GM21526 (cell line): ENCODE data around the gene ALDH6A1.

Experiments used
- ATAC-seq: cut with Tn5 transposase; IDR thresholded peaks from one replicate; pipeline ENCODE4 v1.9.1; 2021; ENCODE audit warnings: moderate library complexity; ENCODE audit not compliant: unreplicated experiment, low FRiP score

ALDH6A1 gene

DNA sequence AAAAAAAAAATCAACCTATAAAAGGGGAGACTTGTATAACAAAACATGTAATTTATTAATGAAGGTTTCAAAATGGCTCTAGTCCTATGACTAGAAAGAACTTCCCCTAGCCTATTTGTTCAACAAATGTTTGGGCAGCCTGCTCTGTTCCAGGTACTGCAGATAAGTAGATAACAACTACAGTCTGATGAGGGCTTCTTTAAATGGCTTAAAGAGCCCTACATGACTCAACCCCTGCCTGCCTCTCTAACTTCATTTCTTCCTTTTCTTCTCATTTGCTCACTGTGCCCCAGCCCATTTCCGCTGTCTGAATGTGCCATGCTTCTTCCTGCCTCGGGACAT, 21.5 kb downstream of the ALDH6A1 start:
- ATAC-seq: no peak

DNA sequence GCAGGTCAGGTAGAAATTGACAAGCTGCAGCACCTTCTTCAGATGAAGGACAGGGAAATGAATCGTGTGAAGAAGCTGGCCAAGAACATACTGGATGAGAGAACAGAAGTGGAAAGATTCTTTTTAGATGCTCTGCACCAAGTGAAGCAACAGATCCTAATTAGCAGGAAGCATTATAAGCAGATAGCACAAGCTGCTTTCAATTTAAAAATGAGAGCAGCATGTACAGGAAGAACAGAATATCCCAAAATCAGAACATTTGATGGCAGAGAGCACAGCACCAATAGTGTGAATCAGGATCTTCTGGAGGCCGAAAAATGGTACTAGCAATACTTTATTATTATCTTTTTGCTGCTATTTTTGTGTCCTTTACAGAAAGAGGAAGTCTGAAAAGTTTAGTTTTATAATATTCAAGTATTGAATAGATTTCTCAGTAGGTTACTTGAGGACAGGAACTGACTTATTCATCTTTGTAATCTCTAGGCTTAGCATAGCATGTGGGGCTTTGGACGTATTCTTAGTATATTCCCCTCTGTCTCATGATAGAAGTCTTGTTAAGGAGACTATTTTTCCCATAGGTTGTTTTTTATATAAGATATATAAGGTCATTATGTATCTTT, 34.3 kb downstream of the ALDH6A1 start:
- ATAC-seq: no peak

DNA sequence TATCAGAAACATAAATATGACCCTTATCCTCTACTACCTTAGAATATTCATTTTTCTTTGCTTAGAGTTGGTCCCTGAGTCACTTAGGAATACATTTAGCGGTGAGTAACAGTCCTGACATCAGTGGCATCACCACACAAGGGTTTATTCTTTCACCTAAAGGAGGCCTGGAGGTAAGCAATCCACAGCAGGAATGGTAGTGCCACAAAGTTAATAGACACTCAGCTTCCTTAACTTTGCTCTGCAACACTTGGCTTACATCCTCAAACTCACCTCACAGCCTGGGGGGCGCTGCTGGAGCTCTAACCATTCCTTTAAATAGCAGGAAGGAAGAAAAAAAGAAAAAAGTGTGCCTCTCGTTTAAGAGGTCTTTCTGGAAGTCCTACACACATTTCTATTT, 36.0 kb downstream of the ALDH6A1 start:
- no peak for ATAC-seq

DNA sequence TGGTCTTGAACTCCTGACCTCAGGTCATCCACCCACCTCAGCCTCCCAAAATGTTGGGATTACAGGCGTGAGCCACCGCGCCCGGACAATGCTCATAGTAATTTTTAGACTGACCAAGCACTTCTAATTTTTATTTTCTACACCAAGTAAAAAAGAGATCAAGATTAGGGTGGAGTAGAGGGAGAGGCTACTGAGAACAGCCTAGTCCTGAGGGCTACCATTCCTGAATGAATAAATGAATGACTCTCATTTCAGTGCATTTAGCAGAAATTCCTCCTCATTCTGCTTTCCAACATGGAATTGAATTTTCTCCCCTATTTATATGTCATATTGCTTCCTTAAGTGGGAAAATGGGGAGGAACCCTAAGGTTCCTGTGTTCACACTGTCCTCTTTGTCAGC, 38.7 kb downstream of the ALDH6A1 start:
- ATAC-seq: no peak

DNA sequence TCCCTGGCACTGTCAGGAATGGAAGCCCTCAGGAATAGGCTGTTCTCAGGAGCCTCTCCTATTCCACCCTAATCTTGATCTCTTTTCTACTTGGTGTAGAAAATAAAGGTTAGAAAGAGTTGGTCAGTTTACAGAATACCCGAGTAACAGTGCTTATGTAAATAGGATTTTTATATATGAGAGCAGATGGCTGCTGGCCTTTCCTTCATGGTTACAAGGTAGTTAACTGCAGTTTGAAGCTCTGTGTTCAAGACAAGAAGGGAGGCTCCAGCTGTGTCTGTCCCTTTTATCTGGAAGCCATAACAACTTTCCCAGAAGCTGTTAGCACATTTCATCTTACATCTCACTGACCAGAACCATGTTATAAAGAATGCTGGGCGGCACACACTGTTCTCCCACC, 42.0 kb downstream of the ALDH6A1 start:
- no peak for ATAC-seq

DNA sequence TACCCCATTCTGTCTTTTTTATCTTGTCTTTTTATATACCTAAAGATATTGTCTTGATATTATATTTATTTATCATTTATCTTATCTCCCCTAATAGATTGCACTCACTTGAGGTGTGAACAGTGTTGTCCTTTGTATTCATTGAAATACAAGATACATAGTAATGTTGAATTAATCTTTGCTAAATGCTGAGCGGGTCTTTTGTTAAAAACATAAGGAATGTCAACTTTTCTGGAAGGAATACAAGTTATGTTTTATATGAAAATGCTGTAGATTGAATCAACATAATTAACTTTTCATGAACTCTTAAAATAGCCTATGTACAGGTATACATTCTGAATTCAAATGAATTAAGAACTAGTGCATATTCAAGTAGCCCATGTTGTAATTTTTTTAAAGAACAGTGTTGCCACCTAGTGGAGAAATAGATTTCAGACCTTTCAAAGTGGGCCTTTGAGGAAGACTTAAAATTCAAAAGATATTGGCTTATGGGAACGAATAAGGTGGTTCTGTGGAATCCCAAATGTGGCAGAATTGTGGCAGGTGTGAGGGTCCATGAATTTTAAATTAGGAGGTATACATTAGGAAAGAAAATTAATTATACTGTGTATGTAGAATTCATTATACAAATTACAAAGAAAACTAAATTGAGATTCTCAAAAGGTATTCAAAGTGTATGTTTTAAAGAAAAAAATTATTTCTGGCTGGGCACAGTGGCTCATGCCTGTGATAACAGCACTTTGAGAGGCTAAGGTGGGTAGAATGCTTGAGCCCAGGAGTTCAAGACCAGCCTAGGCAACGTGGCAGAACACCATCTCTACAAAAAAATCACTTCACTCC, 46.0 kb downstream of the ALDH6A1 start:
- ATAC-seq: no peak

DNA sequence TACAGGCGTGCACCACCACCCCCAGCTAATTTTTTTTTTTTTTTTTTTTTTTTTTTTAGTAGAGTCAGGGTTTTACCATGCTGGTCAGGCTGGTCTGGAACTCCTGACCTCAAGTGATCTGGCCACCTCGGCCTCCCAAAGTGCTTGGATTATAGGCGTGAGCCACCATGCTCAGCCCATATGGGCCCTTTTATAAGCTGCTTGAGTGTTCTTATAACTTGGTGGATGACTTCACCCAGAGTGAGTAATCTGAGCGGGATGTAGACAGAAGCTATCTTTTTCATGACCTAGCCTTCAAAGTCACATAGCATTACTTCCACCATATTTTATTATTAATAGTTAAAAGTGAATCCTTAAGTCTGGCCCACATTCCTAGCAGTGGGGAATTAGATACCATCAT, 48.7 kb downstream of the ALDH6A1 start:
- ATAC-seq: no peak

DNA sequence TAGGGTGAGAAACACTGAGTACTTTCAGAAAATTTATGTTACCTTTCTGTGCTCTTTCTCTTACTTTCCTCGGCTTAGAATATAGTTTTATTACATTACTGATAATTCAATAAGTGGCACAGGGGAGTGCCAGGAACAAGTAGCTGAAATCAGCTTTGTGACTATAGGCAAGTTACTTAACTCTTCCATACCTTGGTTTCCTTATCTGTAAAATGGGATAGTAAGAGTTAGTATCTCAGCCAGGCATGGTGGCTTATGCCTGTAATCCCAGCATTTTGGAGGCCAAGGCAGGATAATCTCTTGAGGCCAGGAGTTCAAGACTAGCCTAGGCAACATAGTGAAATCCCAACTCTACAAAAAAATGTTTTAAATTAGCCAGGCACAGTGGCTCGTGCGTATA, 49.7 kb downstream of the ALDH6A1 start:
- ATAC-seq: no peak

DNA sequence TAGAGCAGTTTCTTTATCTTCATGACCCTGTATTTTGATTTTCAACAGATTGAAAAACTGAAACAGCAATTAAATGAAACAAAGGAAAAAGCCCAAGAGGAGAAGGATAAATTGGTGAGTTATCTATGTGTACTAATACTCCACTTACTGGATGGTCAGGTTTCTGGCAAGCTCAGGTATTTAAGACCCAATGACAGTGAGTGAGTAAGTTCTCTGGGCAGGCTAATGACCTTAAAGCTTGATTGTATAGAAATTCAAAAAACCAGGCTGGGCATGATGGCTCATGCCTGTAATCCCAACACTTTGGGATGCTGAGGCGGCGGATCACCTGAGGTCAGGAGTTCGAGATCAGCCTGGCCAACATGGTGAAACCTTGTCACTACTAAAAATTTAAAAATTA, 55.1 kb downstream of the ALDH6A1 start:
- ATAC-seq: no peak

DNA sequence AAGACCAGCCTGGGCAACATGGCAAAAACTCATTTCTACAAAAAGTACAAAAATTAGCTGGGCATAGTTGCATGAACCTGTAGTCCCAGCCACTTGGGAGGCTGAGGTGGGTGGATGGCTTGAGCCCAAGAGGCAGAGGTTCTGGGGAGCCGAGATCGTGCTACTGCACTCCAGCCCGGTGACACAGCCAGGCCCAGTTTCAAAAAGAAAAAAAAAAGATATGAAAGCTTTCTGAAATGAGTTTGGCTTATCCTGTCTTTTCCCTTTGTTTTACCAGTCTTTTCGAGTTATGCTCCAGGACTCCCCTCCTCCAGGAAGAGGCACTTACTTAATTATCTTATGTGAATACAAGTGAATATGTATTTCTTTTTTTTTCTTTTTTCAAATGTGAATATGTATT, 61.9 kb downstream of the ALDH6A1 start:
- ATAC-seq: no peak

DNA sequence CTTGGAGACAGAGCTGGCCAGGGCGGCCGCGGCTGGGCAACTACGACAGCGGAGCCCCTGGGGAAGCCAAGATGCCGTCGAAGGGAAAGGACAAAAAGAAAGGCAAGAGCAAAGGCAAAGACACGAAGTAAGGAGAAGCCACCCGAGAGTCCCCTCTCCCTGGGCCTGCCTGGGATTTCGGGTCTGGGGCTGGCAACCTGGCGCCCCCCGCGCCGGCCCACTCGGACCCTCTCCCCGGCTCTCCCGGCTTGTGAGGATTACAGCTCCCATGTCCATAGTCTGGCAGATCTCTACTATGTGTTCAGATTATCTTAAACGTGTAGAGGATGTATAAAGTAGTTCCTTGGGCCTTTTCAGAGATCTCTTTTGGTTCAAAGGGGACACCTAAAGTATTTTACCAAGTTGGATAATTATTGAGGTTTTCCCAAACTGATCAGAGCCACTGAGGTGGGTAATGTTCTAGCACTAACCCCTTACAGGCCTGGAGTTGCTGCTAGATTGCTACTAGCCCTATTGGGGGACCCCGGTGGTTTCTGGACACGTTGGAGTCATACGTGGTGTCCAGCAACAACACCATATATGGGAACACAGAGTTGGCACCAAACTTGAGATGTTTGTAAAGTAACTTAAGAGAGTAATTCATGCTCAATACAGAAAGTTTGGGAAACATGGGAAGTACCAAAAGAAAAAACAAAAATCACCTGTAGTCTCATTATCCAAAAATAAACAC, 64.7 kb downstream of the ALDH6A1 start:
- no peak for ATAC-seq

DNA sequence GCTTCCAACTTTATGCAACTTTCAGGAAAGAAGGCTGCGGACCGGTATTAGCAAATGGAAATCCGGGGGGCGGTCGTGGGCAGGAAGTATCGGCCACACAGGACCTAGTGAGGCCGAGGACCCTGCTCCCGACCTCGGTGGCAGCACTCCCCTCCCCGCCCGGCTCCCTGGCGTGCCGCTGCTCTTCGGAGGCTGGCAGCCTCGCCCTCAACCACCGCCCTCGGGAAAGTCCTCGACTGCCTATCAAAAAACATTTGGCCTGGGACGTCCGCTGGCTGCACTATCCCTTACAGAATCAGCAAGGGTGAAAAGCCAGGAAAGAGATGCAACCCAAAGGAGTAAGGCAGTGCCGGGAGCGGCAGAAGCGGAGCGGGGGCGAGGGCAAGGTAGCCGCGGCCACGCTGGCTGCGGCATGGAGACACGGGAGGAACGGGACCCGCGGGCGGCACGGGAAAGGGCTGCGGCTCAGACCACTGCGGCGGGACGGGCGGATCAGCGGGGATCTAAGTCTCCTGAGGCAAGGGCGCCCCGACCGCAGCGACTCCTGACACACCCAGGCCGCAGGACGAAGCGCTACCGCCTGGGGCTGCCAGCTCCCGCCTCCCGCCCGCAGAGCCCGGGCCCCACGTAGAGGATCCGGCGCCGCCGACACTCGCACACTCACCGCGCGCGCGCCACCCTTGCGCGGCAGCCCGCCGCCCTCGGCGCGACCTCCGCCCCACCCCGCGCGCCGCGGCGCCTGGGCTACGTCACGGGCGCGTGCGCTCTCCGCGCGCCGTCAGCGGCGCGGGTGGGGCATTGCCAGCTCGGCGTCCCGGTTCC, 65.5 kb downstream of the ALDH6A1 start, which contains the start of the genes BBOF1 and ENTPD5:
TSS of gene BBOF1 (plus strand) at position 764 of the 822 bp plus-strand sequence. CDS start 130 bp downstream, outside the sequence.
TSS of gene ENTPD5 (minus strand) at position 703 of the 822 bp plus-strand sequence. CDS start 31,186 bp downstream, outside the sequence.
- peak; percentile 84 for ATAC-seq

DNA sequence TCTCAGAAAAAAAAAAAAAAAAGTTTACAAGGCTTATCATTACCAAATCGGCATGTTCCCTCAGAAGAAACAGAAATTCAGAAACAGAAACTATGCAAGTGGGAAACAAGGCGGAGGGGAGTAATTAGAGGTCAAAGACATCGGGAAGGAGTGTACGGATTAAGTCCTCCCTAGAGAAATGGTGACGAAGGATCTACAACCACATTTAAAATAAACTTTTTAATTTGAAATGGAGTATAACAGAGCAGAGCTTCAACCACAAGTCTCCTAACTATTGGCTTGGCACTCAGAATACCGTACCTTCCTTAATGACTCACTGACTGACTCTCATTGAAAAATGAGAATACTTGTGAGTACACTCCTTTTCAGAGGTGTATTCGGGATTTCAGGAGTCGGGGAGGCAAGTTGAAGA, 66.1 kb downstream of the ALDH6A1 start:
- ATAC-seq: peak; percentile 14

DNA sequence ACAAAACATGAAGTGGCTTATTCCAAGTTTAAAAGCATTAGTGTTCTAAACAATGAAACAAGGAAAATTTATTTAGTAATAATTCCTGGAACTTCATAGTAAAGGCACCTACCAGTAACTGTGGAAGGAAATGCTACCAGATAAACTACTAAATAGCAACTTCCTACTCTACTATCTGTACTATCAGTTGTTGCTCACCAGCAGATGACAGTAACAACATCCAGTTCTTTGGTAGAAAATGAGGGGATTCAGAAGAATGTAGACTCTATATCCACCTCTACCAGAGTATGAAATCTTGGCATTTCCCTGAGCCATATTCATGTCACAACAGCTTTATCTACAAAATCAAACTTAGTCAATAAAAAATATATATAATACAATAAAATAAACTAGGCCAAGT, 68.3 kb downstream of the ALDH6A1 start:
- ATAC-seq: no peak

DNA sequence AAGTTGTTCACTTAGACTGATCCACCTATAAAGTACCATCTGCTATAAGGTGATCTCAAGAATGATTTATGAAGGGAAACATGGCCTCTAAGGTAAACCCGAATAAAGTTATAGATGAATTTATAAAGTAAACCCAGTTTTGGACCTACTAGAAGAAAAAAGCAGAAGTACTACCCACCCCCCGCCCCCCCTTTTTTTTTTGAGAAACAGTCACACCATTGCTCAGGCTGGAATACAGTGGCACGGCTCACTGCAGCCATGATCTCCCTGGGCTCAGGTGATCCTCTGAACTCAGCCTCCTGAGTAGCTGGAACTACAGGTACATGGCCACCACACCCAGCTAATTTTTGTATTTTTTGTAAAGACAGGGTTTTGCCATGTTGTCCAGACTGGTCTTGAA, 69.1 kb downstream of the ALDH6A1 start:
- ATAC-seq: no peak

DNA sequence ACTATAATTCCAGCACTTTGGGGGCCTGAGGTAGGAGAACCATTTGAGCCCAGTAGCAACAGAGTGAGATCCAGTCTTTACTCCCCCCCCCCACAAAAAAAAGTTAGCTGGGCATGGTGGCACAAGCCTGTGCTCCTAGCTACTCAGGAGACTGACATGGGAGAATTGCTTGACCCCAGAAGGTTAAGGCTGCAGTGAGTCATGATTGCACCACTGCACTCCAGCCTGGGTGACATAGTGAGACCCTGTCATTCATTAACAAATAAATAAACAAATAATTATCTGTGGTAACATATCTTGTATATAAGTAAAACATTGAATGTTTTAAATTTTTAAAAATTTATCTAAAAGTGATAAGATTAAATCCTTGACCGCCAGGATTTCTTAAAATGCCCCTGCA, 70.0 kb downstream of the ALDH6A1 start:
- ATAC-seq: no peak

DNA sequence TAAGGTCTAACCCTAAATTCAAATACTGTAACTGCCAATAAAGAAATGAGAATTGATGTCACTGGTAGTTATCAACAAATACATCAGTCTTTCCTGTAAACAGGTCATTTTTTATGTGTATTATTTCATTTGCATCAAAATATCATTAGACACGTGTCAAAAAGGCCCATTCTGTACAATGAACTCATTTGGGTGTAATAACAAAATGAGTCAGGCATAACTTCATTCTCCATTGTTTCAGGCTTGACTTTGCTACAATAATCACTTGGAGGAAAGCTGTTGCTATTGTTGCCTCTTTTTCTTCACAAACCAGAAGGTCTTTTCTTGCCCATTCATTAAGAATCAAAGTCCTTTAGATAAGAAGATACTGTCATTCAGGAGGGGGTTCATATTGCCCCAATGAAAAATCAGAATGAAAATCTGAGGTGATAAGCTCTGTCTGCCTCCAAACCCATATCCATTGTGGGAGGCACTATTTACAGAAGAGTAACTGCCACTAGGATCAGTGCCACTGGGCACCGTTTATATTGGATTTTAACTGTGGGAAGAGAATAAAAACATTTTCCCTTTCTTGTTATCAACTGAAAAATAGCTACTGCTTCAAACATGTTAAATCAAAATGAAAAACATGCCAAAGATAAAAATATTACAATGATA, 75.3 kb downstream of the ALDH6A1 start:
- ATAC-seq: no peak
